ENCODE results near the gene OCLN.
"Not testable (repeated sequence)": the region's sequence is repeated elsewhere in the genome, so short reads cannot be mapped to it uniquely, and the experiment has no call there.

Gene OCLN

GRCh38 chr5:69560587-69561431 lies 68.2 kb downstream of the OCLN start:
- H3K27ac ChIP-seq (ENCODE audit: low read length); H3K36me3 ChIP-seq (ENCODE audit: control insufficient read depth in 2 of 2, insufficient read depth in 2 of 2, low read length in 2 of 2); H3K9me3 ChIP-seq (ENCODE audit: control insufficient read depth in 2 of 2, low read length in 2 of 2); H3K27me3 ChIP-seq (ENCODE audit: control insufficient read depth in 1 of 2, insufficient read depth in 2 of 2, low read length in 2 of 2); H3K9ac ChIP-seq (ENCODE audit: low read length in 2 of 2); H3K4me1 ChIP-seq (ENCODE audit: control insufficient read depth, insufficient read depth, low read length): not testable (repeated sequence)
- peak overlapping the region in 1 of 2 donors; percentile 49 for H3K4me3 ChIP-seq (ENCODE audit: low read length in 2 of 2)

DNA sequence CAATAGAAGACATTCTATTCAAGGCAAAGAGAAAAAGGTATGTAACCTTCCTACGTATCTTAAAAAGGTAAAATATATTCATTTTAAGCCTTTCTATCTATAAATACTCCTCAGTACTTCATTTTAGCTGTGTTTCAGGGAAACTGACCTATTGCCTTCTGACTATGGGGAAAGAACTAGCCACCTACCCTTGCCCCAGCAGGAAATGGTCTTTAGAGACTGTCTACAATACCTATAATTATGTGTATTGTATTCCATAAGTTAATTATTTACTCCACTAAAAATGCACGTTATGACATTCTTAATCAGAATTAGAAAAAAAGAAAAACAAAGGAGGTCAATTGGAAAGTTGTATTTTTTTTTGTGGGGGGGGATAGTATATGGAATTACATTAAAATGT lies 73.6 kb downstream of the OCLN start:
- not testable (repeated sequence) for H3K27me3 ChIP-seq (ENCODE audit: control insufficient read depth in 1 of 2, insufficient read depth in 2 of 2, low read length in 2 of 2); H3K27ac ChIP-seq (ENCODE audit: low read length); H3K9me3 ChIP-seq (ENCODE audit: control insufficient read depth in 2 of 2, low read length in 2 of 2); H3K4me3 ChIP-seq (ENCODE audit: low read length in 2 of 2); H3K9ac ChIP-seq (ENCODE audit: low read length in 2 of 2); H3K4me1 ChIP-seq (ENCODE audit: control insufficient read depth, insufficient read depth, low read length); H3K36me3 ChIP-seq (ENCODE audit: control insufficient read depth in 2 of 2, insufficient read depth in 2 of 2, low read length in 2 of 2)

- not testable (repeated sequence) for H3K4me3 ChIP-seq (ENCODE audit: low read length in 2 of 2); H3K27ac ChIP-seq (ENCODE audit: low read length); H3K27me3 ChIP-seq (ENCODE audit: control insufficient read depth in 1 of 2, insufficient read depth in 2 of 2, low read length in 2 of 2); H3K9ac ChIP-seq (ENCODE audit: low read length in 2 of 2); H3K4me1 ChIP-seq (ENCODE audit: control insufficient read depth, insufficient read depth, low read length); H3K36me3 ChIP-seq (ENCODE audit: control insufficient read depth in 2 of 2, insufficient read depth in 2 of 2, low read length in 2 of 2); H3K9me3 ChIP-seq (ENCODE audit: control insufficient read depth in 2 of 2, low read length in 2 of 2)
These were observed 75.5 kb downstream of the OCLN start for GRCh38 chr5:69568072-69568471.

DNA sequence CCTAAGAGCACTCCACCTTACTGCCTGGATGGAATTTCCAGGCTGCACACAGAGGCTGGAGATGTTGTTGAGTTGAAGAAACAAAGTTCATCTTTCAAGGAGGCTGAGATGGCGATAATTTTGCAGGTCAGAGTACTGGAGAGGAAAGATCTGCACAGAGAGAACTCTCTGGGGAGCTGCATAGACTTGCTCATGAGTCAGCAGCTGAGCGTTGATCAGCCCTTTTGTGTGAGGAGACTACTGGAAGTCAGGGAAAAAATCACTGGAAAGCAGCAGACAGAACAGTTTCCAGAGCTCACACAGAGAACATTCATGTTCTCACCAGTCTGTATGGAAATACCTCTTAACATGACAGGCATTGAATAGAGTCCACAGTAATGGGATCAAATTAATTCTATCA lies 90.8 kb downstream of the OCLN start:
- H3K9ac ChIP-seq (ENCODE audit: low read length in 2 of 2); H3K4me1 ChIP-seq (ENCODE audit: control insufficient read depth, insufficient read depth, low read length); H3K4me3 ChIP-seq (ENCODE audit: low read length in 2 of 2); H3K9me3 ChIP-seq (ENCODE audit: control insufficient read depth in 2 of 2, low read length in 2 of 2); H3K36me3 ChIP-seq (ENCODE audit: control insufficient read depth in 2 of 2, insufficient read depth in 2 of 2, low read length in 2 of 2); H3K27me3 ChIP-seq (ENCODE audit: control insufficient read depth in 1 of 2, insufficient read depth in 2 of 2, low read length in 2 of 2); H3K27ac ChIP-seq (ENCODE audit: low read length): not testable (repeated sequence)

DNA sequence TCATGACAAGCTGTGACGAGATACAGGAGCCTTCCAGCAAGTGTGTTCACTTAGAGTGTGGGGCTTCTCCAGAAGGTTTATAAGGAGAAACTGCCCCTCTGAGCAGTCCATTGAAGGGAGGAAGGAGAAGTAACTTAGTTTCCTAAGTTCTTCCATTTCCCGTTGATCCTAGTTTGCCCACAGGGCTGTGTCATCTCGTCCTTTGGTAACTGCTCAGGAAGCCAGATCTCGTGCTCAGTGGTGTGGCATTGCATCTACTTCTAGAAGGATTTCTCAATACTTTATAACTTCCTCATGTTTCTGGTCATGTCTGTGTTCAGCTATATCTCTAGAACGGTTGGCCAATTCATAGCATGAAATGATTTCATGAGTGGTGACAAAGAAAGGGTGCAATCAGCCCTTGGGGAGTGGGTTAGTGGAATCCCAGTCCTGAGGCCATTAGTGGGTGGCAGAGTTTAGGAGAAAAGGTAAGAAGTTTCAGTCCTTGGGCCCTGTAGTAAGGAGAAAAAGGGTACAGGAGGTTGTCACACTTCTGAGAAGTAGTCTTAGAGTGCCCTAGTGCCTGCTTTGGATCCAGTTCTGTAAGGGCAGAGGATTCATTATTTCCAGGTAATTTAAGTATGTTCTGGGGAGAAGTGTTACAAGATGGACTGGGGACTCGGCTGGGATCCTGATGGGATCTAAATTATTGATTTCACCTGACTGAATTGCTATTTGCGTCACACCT lies 103.7 kb downstream of the OCLN start:
- not testable (repeated sequence) for H3K9ac ChIP-seq (ENCODE audit: low read length in 2 of 2); H3K27me3 ChIP-seq (ENCODE audit: control insufficient read depth in 1 of 2, insufficient read depth in 2 of 2, low read length in 2 of 2); H3K4me3 ChIP-seq (ENCODE audit: low read length in 2 of 2); H3K9me3 ChIP-seq (ENCODE audit: control insufficient read depth in 2 of 2, low read length in 2 of 2); H3K4me1 ChIP-seq (ENCODE audit: control insufficient read depth, insufficient read depth, low read length); H3K27ac ChIP-seq (ENCODE audit: low read length); H3K36me3 ChIP-seq (ENCODE audit: control insufficient read depth in 2 of 2, insufficient read depth in 2 of 2, low read length in 2 of 2)

DNA sequence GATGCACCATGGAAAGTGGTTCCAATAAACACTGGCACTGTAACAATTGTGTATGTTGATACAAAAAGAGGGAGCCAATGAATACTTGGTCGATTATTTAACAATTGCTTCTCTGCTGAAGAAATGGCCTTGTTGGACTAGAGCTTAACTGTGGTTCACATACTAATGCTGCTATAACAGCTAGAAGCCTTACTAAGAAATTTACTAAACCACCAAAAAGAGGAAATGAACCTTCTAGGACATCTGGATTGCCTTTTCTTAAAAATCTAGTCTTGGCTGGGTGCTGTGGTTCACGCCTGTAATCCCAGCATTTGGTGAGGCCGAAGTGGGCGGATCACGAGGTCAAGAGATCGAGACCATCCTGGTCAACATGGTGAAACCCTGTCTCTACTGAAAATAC lies 109.4 kb downstream of the OCLN start:
- H3K27me3 ChIP-seq (ENCODE audit: control insufficient read depth in 1 of 2, insufficient read depth in 2 of 2, low read length in 2 of 2); H3K4me1 ChIP-seq (ENCODE audit: control insufficient read depth, insufficient read depth, low read length); H3K27ac ChIP-seq (ENCODE audit: low read length); H3K9ac ChIP-seq (ENCODE audit: low read length in 2 of 2); H3K4me3 ChIP-seq (ENCODE audit: low read length in 2 of 2); H3K36me3 ChIP-seq (ENCODE audit: control insufficient read depth in 2 of 2, insufficient read depth in 2 of 2, low read length in 2 of 2); H3K9me3 ChIP-seq (ENCODE audit: control insufficient read depth in 2 of 2, low read length in 2 of 2): not testable (repeated sequence)

DNA sequence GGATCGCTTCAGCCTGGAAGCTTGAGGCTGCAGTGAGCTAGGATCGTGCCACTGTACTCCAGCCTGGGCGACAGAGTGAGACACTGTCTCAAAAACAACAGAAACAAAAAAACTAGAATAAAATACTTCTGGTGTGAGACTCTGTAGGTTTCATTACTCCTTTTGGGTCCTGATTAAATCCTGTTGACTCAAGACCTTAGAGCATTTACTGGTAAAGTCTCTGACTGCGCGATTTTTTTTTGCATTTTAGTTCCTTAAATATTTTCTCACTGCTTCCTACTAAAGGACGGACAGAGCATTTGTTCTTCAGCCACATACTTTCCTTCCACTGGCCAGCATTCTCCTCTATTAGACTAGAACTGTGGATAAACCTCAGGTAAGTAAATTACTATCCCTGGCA lies 114.2 kb downstream of the OCLN start:
- not testable (repeated sequence) for H3K9me3 ChIP-seq (ENCODE audit: control insufficient read depth in 2 of 2, low read length in 2 of 2); H3K9ac ChIP-seq (ENCODE audit: low read length in 2 of 2); H3K36me3 ChIP-seq (ENCODE audit: control insufficient read depth in 2 of 2, insufficient read depth in 2 of 2, low read length in 2 of 2); H3K4me3 ChIP-seq (ENCODE audit: low read length in 2 of 2); H3K27me3 ChIP-seq (ENCODE audit: control insufficient read depth in 1 of 2, insufficient read depth in 2 of 2, low read length in 2 of 2); H3K27ac ChIP-seq (ENCODE audit: low read length); H3K4me1 ChIP-seq (ENCODE audit: control insufficient read depth, insufficient read depth, low read length)

Measured in stomach smooth muscle (tissue), 2 donors.